GM10266 (cell line): Measurements from ENCODE around the gene APOL1.
"Not testable (repeated sequence)": the region's sequence is repeated elsewhere in the genome, so short reads cannot be mapped to it uniquely, and the experiment has no call there.

Experiments
- DNase-seq: peaks from one replicate; pipeline ENCODE4 v3.0.0; 2012; ENCODE audit errors: extremely low spot score
- CTCF ChIP-seq: IDR thresholded peaks from 2 replicates; pipeline ENCODE4 v1.5.1; 2012; ENCODE audit warnings: mild to moderate bottlenecking, low read depth; ENCODE audit not compliant: control insufficient read depth, insufficient read depth; ENCODE audit errors: missing control alignments

APOL1 gene

GRCh38 chr22:36285545-36285944, 32.6 kb downstream of the APOL1 start:
- no peak for TF ChIP-seq CTCF
- no peak for DNase-seq

GRCh38 chr22:36286096-36286957, 33.4 kb downstream of the APOL1 start:
- TF ChIP-seq CTCF = peak; percentile 87
- peak; percentile 86 for DNase-seq

GRCh38 chr22:36287881-36288515, 35.1 kb downstream of the APOL1 start:
- DNase-seq = no peak

GRCh38 chr22:36288571-36289405, 35.9 kb downstream of the APOL1 start:
- no peak for DNase-seq
- no peak for TF ChIP-seq CTCF

More at GRCh38 chr22:36287881-36288515, 35.1 kb downstream of the APOL1 start:
- TF ChIP-seq CTCF = no peak

- TF ChIP-seq CTCF = no peak
- no peak for DNase-seq
Observed at GRCh38 chr22:36289406-36289870, 36.5 kb downstream of the APOL1 start.

- DNase-seq = not testable (repeated sequence)
Observed at GRCh38 chr22:36289948-36290371, 37.0 kb downstream of the APOL1 start.

GRCh38 chr22:36290391-36291075, 37.6 kb downstream of the APOL1 start:
- DNase-seq = not testable (repeated sequence)
